Right forelimb (tissue), 1 donor: ENCODE measurements around the gene TNFRSF18.
A peak's percentile ranks its signal among the peaks of the same experiment; 100 is the strongest.

ENCODE experiments used
- DNase-seq: peaks from one replicate; pipeline ENCODE4 v3.0.0-alpha.2; 2018

TNFRSF18 gene

GRCh38 chr1:1162597-1163537 is 43.5 kb downstream of the TNFRSF18 start:
- no peak for DNase-seq

GRCh38 chr1:1161683-1162079 is 44.7 kb downstream of the TNFRSF18 start:
- no peak for DNase-seq

- no peak for DNase-seq
Measured at GRCh38 chr1:1161078-1161682, 45.2 kb downstream of the TNFRSF18 start.

GRCh38 chr1:1160281-1160930 is 46.0 kb downstream of the TNFRSF18 start:
- DNase-seq, result no peak

- DNase-seq, result peak; percentile 74
Measured at GRCh38 chr1:1157914-1158710, 48.3 kb downstream of the TNFRSF18 start.

- DNase-seq, result peak; percentile 79
Measured at GRCh38 chr1:1157426-1157913, 48.9 kb downstream of the TNFRSF18 start.

GRCh38 chr1:1157033-1157365 is 49.4 kb downstream of the TNFRSF18 start:
- DNase-seq, result no peak

GRCh38 chr1:1156140-1157032 is 50.0 kb downstream of the TNFRSF18 start:
- no peak for DNase-seq

- no peak for DNase-seq
Measured at GRCh38 chr1:1155258-1155657, 51.1 kb downstream of the TNFRSF18 start.

GRCh38 chr1:1153874-1154273 is 52.5 kb downstream of the TNFRSF18 start:
- no peak for DNase-seq
